H9 (cell line): ENCODE measurements around the gene APOBEC3B. TPM values are rescaled to one million over a fixed set of nuclear protein-coding genes. Genes with fewer than 3 reads are reported as not detected.

ENCODE experiments used
- DNase-seq: peaks from one replicate; pipeline ENCODE4 v3.0.0-alpha.2; 2017
- H2AFZ ChIP-seq: one replicate; pipeline ENCODE4 v1.6.1; 2013; ENCODE audit warnings: mild to moderate bottlenecking, low read length, control low read depth, moderate library complexity
- H2AK5ac ChIP-seq: 2 replicates; pipeline ENCODE4 v1.6.1; 2013; ENCODE audit warnings: low read length, control low read depth, mixed read lengths; ENCODE audit not compliant: insufficient read length
- H2BK120ac ChIP-seq: one replicate; pipeline ENCODE4 v1.6.1; 2013; ENCODE audit warnings: low read depth, mild to moderate bottlenecking, low read length, control low read depth, inconsistent platforms; ENCODE audit not compliant: poor library complexity, severe bottlenecking
- H2BK12ac ChIP-seq: 2 replicates; pipeline ENCODE4 v1.6.1; 2013; ENCODE audit warnings: low read length, control low read depth, mixed read lengths, low read depth; ENCODE audit not compliant: insufficient read length
- H2BK15ac ChIP-seq: 2 replicates; pipeline ENCODE4 v1.6.1; 2013; ENCODE audit warnings: low read depth, low read length, control low read depth
- H2BK20ac ChIP-seq: one replicate; pipeline ENCODE4 v1.6.1; 2013; ENCODE audit warnings: low read depth, mild to moderate bottlenecking, low read length, control low read depth, inconsistent platforms; ENCODE audit not compliant: poor library complexity, severe bottlenecking
- H2BK5ac ChIP-seq: 2 replicates; pipeline ENCODE4 v1.6.1; 2013; ENCODE audit warnings: low read length, control low read depth, mixed read lengths; ENCODE audit not compliant: insufficient read length
- H3K14ac ChIP-seq: 2 replicates; pipeline ENCODE4 v1.6.1; 2013; ENCODE audit warnings: low read length, control low read depth; ENCODE audit not compliant: insufficient read depth
- H3K18ac ChIP-seq: 2 replicates; pipeline ENCODE4 v1.6.1; 2013; ENCODE audit warnings: low read depth, mild to moderate bottlenecking, mixed read lengths, low read length, control low read depth; ENCODE audit not compliant: insufficient read length
- H3K23ac ChIP-seq: 2 replicates; pipeline ENCODE4 v1.6.1; 2013; ENCODE audit warnings: low read length, control low read depth, mixed read lengths, low read depth; ENCODE audit not compliant: insufficient read length
- H3K23me2 ChIP-seq: 2 replicates; pipeline ENCODE4 v1.6.1; 2013; ENCODE audit warnings: low read depth, mild to moderate bottlenecking, mixed read lengths, low read length, control low read depth; ENCODE audit not compliant: insufficient read length, poor library complexity, severe bottlenecking
- H3K27ac ChIP-seq: 2 replicates; pipeline ENCODE4 v1.5.1; 2013; ENCODE audit warnings: low read length, control low read depth, mixed read lengths, low read depth; ENCODE audit not compliant: insufficient read length
- H3K27me3 ChIP-seq: 2 replicates; pipeline ENCODE4 v1.6.1; 2013; ENCODE audit warnings: low read length, control low read depth, inconsistent platforms; ENCODE audit not compliant: insufficient read depth
- H3K4ac ChIP-seq: 2 replicates; pipeline ENCODE4 v1.6.1; 2013; ENCODE audit warnings: low read depth, mild to moderate bottlenecking, control low read depth, inconsistent platforms, low read length, moderate library complexity
- H3K4me1 ChIP-seq: 2 replicates; pipeline ENCODE4 v1.6.1; 2013; ENCODE audit warnings: low read length, control low read depth, inconsistent platforms; ENCODE audit not compliant: insufficient read depth
- H3K4me2 ChIP-seq: 2 replicates; pipeline ENCODE4 v1.6.1; 2013; ENCODE audit warnings: low read length, control low read depth, mixed read lengths; ENCODE audit not compliant: insufficient read length, insufficient read depth
- H3K56ac ChIP-seq: 2 replicates; pipeline ENCODE4 v1.6.1; 2013; ENCODE audit warnings: low read depth, mild to moderate bottlenecking, mixed read lengths, low read length, control low read depth; ENCODE audit not compliant: insufficient read length
- H3K79me1 ChIP-seq: 2 replicates; pipeline ENCODE4 v1.6.1; 2013; ENCODE audit warnings: low read depth, mild to moderate bottlenecking, moderate library complexity, low read length, control low read depth, inconsistent platforms; ENCODE audit not compliant: insufficient read depth, poor library complexity, severe bottlenecking
- H3K79me2 ChIP-seq: 2 replicates; pipeline ENCODE4 v1.6.1; 2013; ENCODE audit warnings: low read length, control low read depth, inconsistent platforms; ENCODE audit not compliant: insufficient read depth
- H3K9ac ChIP-seq: 2 replicates; pipeline ENCODE4 v1.6.1; 2013; ENCODE audit warnings: low read length, control low read depth, mixed read lengths; ENCODE audit not compliant: insufficient read length; ENCODE audit errors: extremely low read depth
- H3K9me3 ChIP-seq: one replicate; pipeline ENCODE4 v1.6.1; 2013; ENCODE audit warnings: low read depth, low read length, inconsistent platforms; ENCODE audit not compliant: control insufficient read depth
- H3T11ph ChIP-seq: one replicate; pipeline ENCODE4 v1.6.1; 2013; ENCODE audit warnings: mild to moderate bottlenecking, low read length, control low read depth, inconsistent platforms
- H4K20me1 ChIP-seq: one replicate; pipeline ENCODE4 v1.6.1; 2013; ENCODE audit not compliant: control insufficient read depth, insufficient read length, insufficient read depth
- H4K5ac ChIP-seq: 2 replicates; pipeline ENCODE4 v1.6.1; 2013; ENCODE audit warnings: low read depth, mild to moderate bottlenecking, mixed read lengths, low read length, control low read depth; ENCODE audit not compliant: insufficient read length
- H4K8ac ChIP-seq: replicated peaks from 2 replicates; pipeline ENCODE4 v1.6.1; 2013; ENCODE audit warnings: low read length, control low read depth, mixed read lengths, low read depth; ENCODE audit not compliant: insufficient read length
- H4K91ac ChIP-seq: 2 replicates; pipeline ENCODE4 v1.6.1; 2013; ENCODE audit warnings: low read depth, mild to moderate bottlenecking, moderate library complexity, mixed read lengths, low read length, control low read depth; ENCODE audit not compliant: insufficient read length
- H3K27ac Mint-ChIP-seq, 3 experiments: 2 replicates in 2 of 3; 3 replicates in 1 of 3; pipeline ENCODE4 v1.8.0; 2020 to 2021; ENCODE audit warnings: mixed read lengths in 3 of 3, mild to moderate bottlenecking in 1 of 3, moderate library complexity in 1 of 3
- H3K27me3 Mint-ChIP-seq: 2 replicates; pipeline ENCODE4 v1.8.0; 2021; ENCODE audit warnings: low read depth, mild to moderate bottlenecking, moderate library complexity, mixed read lengths
- H3K36me3 Mint-ChIP-seq, 3 experiments: 2 replicates in 2 of 3; 3 replicates in 1 of 3; pipeline ENCODE4 v1.8.0; 2020 to 2021; ENCODE audit warnings: low read depth in 3 of 3, mixed read lengths in 3 of 3; ENCODE audit not compliant: insufficient read depth in 1 of 3
- H3K4me1 Mint-ChIP-seq, 2 experiments: 2 replicates each; pipeline ENCODE4 v1.8.0; 2020; ENCODE audit warnings: mixed read lengths in 2 of 2
- H3K4me3 Mint-ChIP-seq, 2 experiments: 2 replicates in 1 of 2; 3 replicates in 1 of 2; pipeline ENCODE4 v1.8.0; 2020 to 2021; ENCODE audit warnings: mild to moderate bottlenecking in 2 of 2, mixed read lengths in 2 of 2, moderate library complexity in 1 of 2
- H3K9me3 Mint-ChIP-seq, 2 experiments: 2 replicates in 1 of 2; 3 replicates in 1 of 2; pipeline ENCODE4 v1.8.0; 2020; ENCODE audit warnings: mild to moderate bottlenecking in 2 of 2, mixed read lengths in 2 of 2, moderate library complexity in 1 of 2
- WGBS: extraction: QIAGEN DNeasy Blood & Tissue Kit; methylation state at CpG from one replicate; pipeline ENCODE4 v1.1.7; 2013; ENCODE audit warnings: missing lambda C conversion rate, low lambda C conversion rate, mixed read lengths; ENCODE audit not compliant: insufficient read length; ENCODE audit errors: extremely low coverage; 5-methylcytosine and 5-hydroxymethylcytosine counted together
- total RNA-seq: library from RNA; stranded (reverse); gene quantifications from 2 replicates; pipeline ENCODE4 v1.2.1, GENCODE V29; 2021
- TF ChIP-seq, protein P1 (sequence below): fragments of 200-600 bp; sonication (generic); conservative IDR thresholded peaks from 3 replicates; pipeline ENCODE4 v1.8.0; 2021; ENCODE audit warnings: antibody characterized with exemption, mild to moderate bottlenecking

APOBEC3B gene
- total RNA-seq, 1 experiment from 2014 or later = 29.0 TPM

DNA sequence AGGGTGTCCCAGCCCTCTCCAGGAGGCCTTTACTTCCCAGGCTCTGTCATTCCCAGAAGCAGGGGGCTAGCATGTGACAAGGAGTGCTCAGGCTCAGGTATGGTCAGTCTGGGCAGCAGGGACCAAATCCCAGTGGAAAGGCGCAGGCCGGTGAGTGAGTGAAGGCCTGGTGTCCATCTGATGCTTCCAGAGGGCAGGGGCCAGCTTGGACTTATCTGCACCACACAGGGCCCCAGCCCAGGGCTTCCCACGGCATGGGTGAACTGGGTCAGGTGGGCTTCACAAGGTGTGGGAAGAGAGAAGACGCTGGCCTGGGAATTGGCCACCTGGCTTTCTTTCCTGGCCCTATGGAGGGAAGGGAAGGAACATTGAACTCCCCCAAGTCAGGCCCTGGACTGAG is 45.1 kb upstream of the APOBEC3B start:
- Histone ChIP-seq H3K23ac (no peak overlapping the region), H4K5ac (no peak overlapping the region), H2BK5ac (no peak overlapping the region), H2BK12ac (no peak overlapping the region), H3K27ac (no peak overlapping the region), H4K20me1 (no peaks in the 10 kb centered on the region), H2BK20ac (no peak overlapping the region), H4K91ac (no peak overlapping the region), H2BK15ac (no peak overlapping the region), H3K79me1 (no peaks in the 10 kb centered on the region), H2BK120ac (no peak overlapping the region), H3K27me3 (no peaks in the 10 kb centered on the region), H3K23me2 (no peaks in the 10 kb centered on the region), H3T11ph (no peak overlapping the region), H3K4ac (no peak overlapping the region), H3K56ac (no peak overlapping the region), H2AK5ac (no peak overlapping the region), H2AFZ (no peak overlapping the region), H3K9ac (no peak overlapping the region), H3K4me2 (no peak overlapping the region), H3K79me2 (no peaks in the 10 kb centered on the region), H3K9me3 (no peaks in the 10 kb centered on the region), H3K18ac (no peak overlapping the region), H4K8ac (no peak overlapping the region), H3K4me1 (no peaks in the 10 kb centered on the region), H3K14ac (no peak overlapping the region)
- Mint-ChIP-seq H3K4me1 (peaks cover 0 to 9% of the 10 kb centered on the region in 2 experiments; a peak in 3 of 4 replicates), H3K4me3 (no peak overlapping the region), H3K36me3 (no peaks in the 10 kb centered on the region), H3K9me3 (peaks cover 3 to 5% of the 10 kb centered on the region in 2 experiments; a peak in 3 of 5 replicates), H3K27ac (peak overlapping the region in 1 of 3 experiments; percentile 10; a peak in 1 of 7 replicates), H3K27me3 (peaks cover 10% of the 10 kb centered on the region)
- TF ChIP-seq, protein P1, sequence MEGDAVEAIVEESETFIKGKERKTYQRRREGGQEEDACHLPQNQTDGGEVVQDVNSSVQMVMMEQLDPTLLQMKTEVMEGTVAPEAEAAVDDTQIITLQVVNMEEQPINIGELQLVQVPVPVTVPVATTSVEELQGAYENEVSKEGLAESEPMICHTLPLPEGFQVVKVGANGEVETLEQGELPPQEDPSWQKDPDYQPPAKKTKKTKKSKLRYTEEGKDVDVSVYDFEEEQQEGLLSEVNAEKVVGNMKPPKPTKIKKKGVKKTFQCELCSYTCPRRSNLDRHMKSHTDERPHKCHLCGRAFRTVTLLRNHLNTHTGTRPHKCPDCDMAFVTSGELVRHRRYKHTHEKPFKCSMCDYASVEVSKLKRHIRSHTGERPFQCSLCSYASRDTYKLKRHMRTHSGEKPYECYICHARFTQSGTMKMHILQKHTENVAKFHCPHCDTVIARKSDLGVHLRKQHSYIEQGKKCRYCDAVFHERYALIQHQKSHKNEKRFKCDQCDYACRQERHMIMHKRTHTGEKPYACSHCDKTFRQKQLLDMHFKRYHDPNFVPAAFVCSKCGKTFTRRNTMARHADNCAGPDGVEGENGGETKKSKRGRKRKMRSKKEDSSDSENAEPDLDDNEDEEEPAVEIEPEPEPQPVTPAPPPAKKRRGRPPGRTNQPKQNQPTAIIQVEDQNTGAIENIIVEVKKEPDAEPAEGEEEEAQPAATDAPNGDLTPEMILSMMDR = no peak
- DNase-seq = no peak
- no CpG with 5 or more reads among the region's 4 CpGs for WGBS
